Measurements from ENCODE around the gene EFEMP2. TPM values are rescaled to one million over a fixed set of nuclear protein-coding genes. Genes with fewer than 3 reads are reported as not detected.

EFEMP2 gene
- total and polyA plus RNA-seq, 2 donors (not counting 3 experiments of a cell fraction or from before 2014, with no cell fraction given), result 81.7 to 207 TPM

GRCh38 chr11:65867284-65868071 is 5.1 kb downstream of the EFEMP2 start:
- FAIRE-seq, result no peak

More at GRCh38 chr11:65867284-65868071, 5.1 kb downstream of the EFEMP2 start:
- ChIA-PET CTCF (interaction anchor here (2.2 to 7.1 kb wide), 4 partner anchors 7 to 20 kb away, joined by 8 to 73 read pairs (median 12); partner anchors contain the start of genes CFL1, FIBP and MUS81), POLR2A (no interaction called here)
- Histone ChIP-seq H2AFZ (ENCODE audit: low read depth, low read length) (no peak overlapping the region), H4K20me1 (replicated peaks; ENCODE audit: control insufficient read depth, extremely low read depth, insufficient read depth, low read length) (no peaks in the 10 kb centered on the region), H3K4me1 (ENCODE audit: control insufficient read depth, extremely low read depth, insufficient read depth, low read length) (peaks cover 14% of the 10 kb centered on the region), H3K9me3 (replicated peaks; ENCODE audit: control insufficient read depth, insufficient read depth, low read length) (no peaks in the 10 kb centered on the region), H3K36me3 (ENCODE audit: control insufficient read depth in 2 of 2, extremely low read depth in 1 of 2, insufficient read depth in 2 of 2, low read length in 2 of 2) (peaks cover 9 to 50% of the 10 kb centered on the region in 2 experiments), H3K79me2 (ENCODE audit: control insufficient read depth, insufficient read depth, low read length) (peaks cover 17% of the 10 kb centered on the region), H3K4me3 (replicated peaks in 1 of 3; ENCODE audit: insufficient read depth in 1 of 3, low read depth in 1 of 3, low read length in 3 of 3) (no peak overlapping the region), H3K27me3 (ENCODE audit: control insufficient read depth in 2 of 2, insufficient read depth in 2 of 2, low read length in 2 of 2) (no peaks in the 10 kb centered on the region), H3K27ac (ENCODE audit: insufficient read depth, low read depth, low read length) (no peak overlapping the region), H3K4me2 (ENCODE audit: insufficient read depth, low read length) (no peak overlapping the region), H3K9me1 (replicated peaks; ENCODE audit: control insufficient read depth, extremely low read depth, insufficient read depth, low read length) (no peaks in the 10 kb centered on the region), H3K9ac (replicated peaks; ENCODE audit: extremely low read depth, insufficient read depth, low read length) (no peak overlapping the region)
- TF ChIP-seq, protein P1, sequence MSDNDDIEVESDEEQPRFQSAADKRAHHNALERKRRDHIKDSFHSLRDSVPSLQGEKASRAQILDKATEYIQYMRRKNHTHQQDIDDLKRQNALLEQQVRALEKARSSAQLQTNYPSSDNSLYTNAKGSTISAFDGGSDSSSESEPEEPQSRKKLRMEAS (IDR thresholded peaks at IDR 0.05; ENCODE audit: insufficient read depth, insufficient read length), result no peak
- TF ChIP-seq POLR2AphosphoS5 (IDR thresholded peaks at IDR 0.05; ENCODE audit: insufficient read depth, low read depth, low read length), result no peak
- no peak for TF ChIP-seq EZH2 (IDR thresholded peaks at IDR 0.05; ENCODE audit: borderline replicate concordance, low read depth, low read length, severe bottlenecking)
- no peak for TF ChIP-seq GATA2 (IDR thresholded peaks at IDR 0.05; ENCODE audit: insufficient read depth, insufficient read length, low read depth, low read length)
- no peak for TF ChIP-seq MYC (IDR thresholded peaks at IDR 0.05; ENCODE audit: low read depth, low read length)
- no peak for TF ChIP-seq POLR2A (IDR thresholded peaks at IDR 0.05; ENCODE audit: low read depth, low read length)
- TF ChIP-seq JUN (IDR thresholded peaks at IDR 0.05; ENCODE audit: borderline replicate concordance, insufficient read depth, insufficient read length, low read depth), result no peak
- TF ChIP-seq, protein P2, sequence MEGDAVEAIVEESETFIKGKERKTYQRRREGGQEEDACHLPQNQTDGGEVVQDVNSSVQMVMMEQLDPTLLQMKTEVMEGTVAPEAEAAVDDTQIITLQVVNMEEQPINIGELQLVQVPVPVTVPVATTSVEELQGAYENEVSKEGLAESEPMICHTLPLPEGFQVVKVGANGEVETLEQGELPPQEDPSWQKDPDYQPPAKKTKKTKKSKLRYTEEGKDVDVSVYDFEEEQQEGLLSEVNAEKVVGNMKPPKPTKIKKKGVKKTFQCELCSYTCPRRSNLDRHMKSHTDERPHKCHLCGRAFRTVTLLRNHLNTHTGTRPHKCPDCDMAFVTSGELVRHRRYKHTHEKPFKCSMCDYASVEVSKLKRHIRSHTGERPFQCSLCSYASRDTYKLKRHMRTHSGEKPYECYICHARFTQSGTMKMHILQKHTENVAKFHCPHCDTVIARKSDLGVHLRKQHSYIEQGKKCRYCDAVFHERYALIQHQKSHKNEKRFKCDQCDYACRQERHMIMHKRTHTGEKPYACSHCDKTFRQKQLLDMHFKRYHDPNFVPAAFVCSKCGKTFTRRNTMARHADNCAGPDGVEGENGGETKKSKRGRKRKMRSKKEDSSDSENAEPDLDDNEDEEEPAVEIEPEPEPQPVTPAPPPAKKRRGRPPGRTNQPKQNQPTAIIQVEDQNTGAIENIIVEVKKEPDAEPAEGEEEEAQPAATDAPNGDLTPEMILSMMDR (IDR thresholded peaks at IDR 0.05; ENCODE audit: extremely low read depth in 1 of 2, insufficient read depth in 1 of 2, low read depth in 1 of 2, low read length in 2 of 2), result no peak
- no peak for TF ChIP-seq FOS (IDR thresholded peaks at IDR 0.05; ENCODE audit: borderline replicate concordance, insufficient read depth, low read length)
- intact Hi-C loops (cut with micrococcal nuclease), result no loop called here
- no peak for DNase-seq (ENCODE audit: low read depth, low spot score)
- no TSS peak for BruUV-seq (replicated peaks)
- dilution Hi-C loops (cut with MboI; ENCODE audit: extremely low pct_ligation_motif_present, low sequenced_read_pairs), result no loop called here
